GM23338 (cell line): ENCODE results near the gene MBD5. TPM values are rescaled to one million over a fixed set of nuclear protein-coding genes. Genes with fewer than 3 reads are reported as not detected.

ENCODE experiments used
- ATAC-seq: fragments of 200-7000 bp; cut with Tn5 transposase; 3 replicates; pipeline ENCODE4 v1.9.1; 2020
- DNase-seq: peaks from one replicate; pipeline ENCODE4 v3.0.0-alpha.2; 2015; ENCODE audit warnings: low spot score
- H2AFZ ChIP-seq: fragments of 200-600 bp; sonication (generic); 2 replicates; pipeline ENCODE4 v1.8.0; 2016; ENCODE audit warnings: antibody characterized with exemption, mild to moderate bottlenecking, moderate library complexity
- H3F3A ChIP-seq: fragments of 200-600 bp; sonication (generic); replicated peaks from 2 replicates; pipeline ENCODE4 v1.8.0; 2017; ENCODE audit warnings: antibody characterized with exemption, mixed run types, low read depth
- H3K27ac ChIP-seq: fragments of 200-600 bp; sonication (generic); 2 replicates; pipeline ENCODE4 v1.6.1; 2016; ENCODE audit warnings: low read depth
- H3K27me3 ChIP-seq: fragments of 200-600 bp; sonication (generic); 2 replicates; pipeline ENCODE4 v1.8.0; 2016; ENCODE audit warnings: mild to moderate bottlenecking, mixed run types, moderate library complexity; ENCODE audit not compliant: insufficient read depth
- H3K36me3 ChIP-seq: fragments of 200-600 bp; sonication (generic); 2 replicates; pipeline ENCODE4 v1.8.0; 2016; ENCODE audit warnings: mild to moderate bottlenecking; ENCODE audit not compliant: insufficient read depth
- H3K4me1 ChIP-seq: fragments of 200-600 bp; sonication (generic); 2 replicates; pipeline ENCODE4 v1.8.0; 2016; ENCODE audit warnings: mild to moderate bottlenecking, moderate library complexity; ENCODE audit not compliant: insufficient read depth
- H3K4me2 ChIP-seq: fragments of 200-600 bp; sonication (generic); 2 replicates; pipeline ENCODE4 v1.7.1; 2017; ENCODE audit warnings: mixed run types
- H3K4me3 ChIP-seq: fragments of 200-600 bp; sonication (generic); 2 replicates; pipeline ENCODE4 v1.6.1; 2016; ENCODE audit warnings: mixed run types
- H3K79me2 ChIP-seq: fragments of 200-600 bp; sonication (generic); replicated peaks from 2 replicates; pipeline ENCODE4 v1.8.0; 2017; ENCODE audit warnings: mild to moderate bottlenecking; ENCODE audit not compliant: insufficient read depth
- H3K9me2 ChIP-seq: fragments of 200-600 bp; sonication (generic); 2 replicates; pipeline ENCODE4 v1.8.0; 2017; ENCODE audit not compliant: insufficient read depth
- H4K20me1 ChIP-seq: fragments of 200-600 bp; sonication (generic); replicated peaks from 2 replicates; pipeline ENCODE4 v1.8.0; 2017; ENCODE audit warnings: mild to moderate bottlenecking; ENCODE audit not compliant: insufficient read depth
- H3K27ac Mint-ChIP-seq: 2 replicates; pipeline ENCODE4 v1.8.0; 2020; ENCODE audit warnings: inconsistent platforms, mild to moderate bottlenecking, moderate library complexity, mixed read lengths
- H3K27me3 Mint-ChIP-seq: 3 replicates; pipeline ENCODE4 v1.8.0; 2022; ENCODE audit warnings: low read depth, mild to moderate bottlenecking, moderate library complexity, mixed read lengths, inconsistent platforms; ENCODE audit not compliant: insufficient read depth, poor library complexity
- H3K36me3 Mint-ChIP-seq: 3 replicates; pipeline ENCODE4 v1.8.0; 2021; ENCODE audit warnings: low read depth, mild to moderate bottlenecking, inconsistent platforms, moderate library complexity, mixed read lengths
- H3K4me1 Mint-ChIP-seq: 3 replicates; pipeline ENCODE4 v1.8.0; 2020; ENCODE audit warnings: mild to moderate bottlenecking, inconsistent platforms, mixed read lengths
- H3K4me3 Mint-ChIP-seq: 3 replicates; pipeline ENCODE4 v1.8.0; 2021; ENCODE audit warnings: moderate library complexity, mild to moderate bottlenecking, inconsistent platforms, mixed read lengths
- H3K9me3 Mint-ChIP-seq: 3 replicates; pipeline ENCODE4 v1.8.0; 2020; ENCODE audit warnings: moderate library complexity, mild to moderate bottlenecking, inconsistent platforms, mixed read lengths
- CREB1 ChIP-seq: fragments of 250-450 bp; sonication (Bioruptor Pico); IDR thresholded peaks from 2 replicates; pipeline ENCODE4 v1.5.0; 2020; ENCODE audit warnings: low read depth, mild to moderate bottlenecking, moderate library complexity
- CTCF ChIP-seq, 2 experiments: fragments of 200-600 bp in 1 of 2; sonication (generic) in 1 of 2; conservative IDR thresholded peaks; 2 replicates each; pipeline versions ENCODE4 v1.5.1 to v1.6.1; 2016 to 2017; ENCODE audit warnings: antibody characterized with exemption in 2 of 2, low read depth in 2 of 2, mild to moderate bottlenecking in 2 of 2, moderate library complexity in 1 of 2
- EZH2 ChIP-seq: fragments of 200-600 bp; sonication (generic); IDR thresholded peaks from one replicate; pipeline ENCODE4 v1.8.0; 2017; ENCODE audit warnings: antibody characterized with exemption, mild to moderate bottlenecking, low read depth; ENCODE audit not compliant: unreplicated experiment
- EZH2phosphoT487 ChIP-seq: fragments of 200-600 bp; sonication (generic); IDR thresholded peaks from one replicate; pipeline ENCODE4 v1.8.1; 2018; ENCODE audit warnings: antibody characterized with exemption; ENCODE audit not compliant: unreplicated experiment
- JUNB ChIP-seq: IDR thresholded peaks from one replicate; pipeline ENCODE4 v1.6.1; 2016; ENCODE audit warnings: antibody characterized with exemption; ENCODE audit not compliant: unreplicated experiment
- NANOG ChIP-seq: IDR thresholded peaks from 2 replicates; pipeline ENCODE4 v1.6.1; 2016; ENCODE audit warnings: antibody characterized with exemption, borderline replicate concordance
- POLR2AphosphoS5 ChIP-seq: IDR thresholded peaks from 2 replicates; pipeline ENCODE4 v1.6.1; 2016; ENCODE audit warnings: antibody characterized with exemption, low read depth
- STAT1 ChIP-seq: IDR thresholded peaks from one replicate; pipeline ENCODE4 v1.6.1; 2016; ENCODE audit warnings: antibody characterized with exemption; ENCODE audit not compliant: unreplicated experiment
- ZNF114 ChIP-seq: fragments of 250-450 bp; sonication (Bioruptor Pico); IDR thresholded peaks from 2 replicates; pipeline ENCODE4 v1.5.0; 2020; ENCODE audit warnings: mild to moderate bottlenecking, moderate library complexity
- ZNF331 ChIP-seq: fragments of 250-450 bp; sonication (Bioruptor Pico); IDR thresholded peaks from 2 replicates; pipeline ENCODE4 v1.5.0; 2020; ENCODE audit warnings: low read depth, mild to moderate bottlenecking, moderate library complexity
- polyA plus RNA-seq: library from polyadenylated mRNA; unstranded; fragments of >200 nt; fragmentation: Nextera tagmentation; extraction: Ambion mirVana; gene quantifications from 2 replicates; pipeline ENCODE4 v1.2.1, GENCODE V29; 2016
- total RNA-seq: library from RNA; depleted of rRNA; stranded (reverse); fragments of >200 nt; shearing (Covaris generic); gene quantifications from 2 replicates; pipeline ENCODE4 v1.2.3, GENCODE V29; 2014
- TF ChIP-seq, protein P1 (sequence below): IDR thresholded peaks from 2 replicates; pipeline ENCODE4 v1.6.1; 2016; ENCODE audit warnings: antibody characterized with exemption
- TF ChIP-seq, protein P2 (sequence below): IDR thresholded peaks from one replicate; pipeline ENCODE4 v1.6.1; 2018; ENCODE audit warnings: antibody characterized with exemption; ENCODE audit not compliant: unreplicated experiment

Gene MBD5
- total and polyA plus RNA-seq, 2 experiments from 2014 or later = 16.2 to 23.1 TPM

GRCh38 chr2:148282201-148282600 is 261.3 kb downstream of the MBD5 start:
- peaks cover 3% of the 10 kb centered on the region for H3K27me3 Mint-ChIP-seq
- TF ChIP-seq ZNF114 (CRISPR knock-in tag) (no peak), CREB1 (CRISPR knock-in tag) (no peak), NANOG (no peak)
- H3K4me3 Mint-ChIP-seq = no peak overlapping the region
- Histone ChIP-seq H3K4me2 (no peak overlapping the region), H4K20me1 (no peaks in the 10 kb centered on the region), H2AFZ (no peak overlapping the region), H3F3A (no peaks in the 10 kb centered on the region), H3K27me3 (no peaks in the 10 kb centered on the region), H3K4me1 (peaks cover 15% of the 10 kb centered on the region), H3K27ac (no peak overlapping the region), H3K4me3 (no peak overlapping the region), H3K9me2 (no peaks in the 10 kb centered on the region), H3K79me2 (no peaks in the 10 kb centered on the region), H3K36me3 (no peaks in the 10 kb centered on the region)
- ATAC-seq (no peak), DNase-seq (no peak)
- H3K36me3 Mint-ChIP-seq = peaks cover 3% of the 10 kb centered on the region; the same call in 2 of the 3 replicates
- H3K9me3 Mint-ChIP-seq = peaks cover 3% of the 10 kb centered on the region
- H3K27ac Mint-ChIP-seq = no peak overlapping the region
- H3K4me1 Mint-ChIP-seq = peaks cover 18% of the 10 kb centered on the region

GRCh38 chr2:148292431-148292830 is 271.5 kb downstream of the MBD5 start:
- Mint-ChIP-seq H3K36me3 (peaks cover 10% of the 10 kb centered on the region; the same call in 2 of the 3 replicates), H3K4me1 (peaks cover 1% of the 10 kb centered on the region; the same call in 2 of the 3 replicates), H3K4me3 (no peak overlapping the region), H3K27me3 (no peaks in the 10 kb centered on the region), H3K9me3 (peaks cover 1% of the 10 kb centered on the region), H3K27ac (no peak overlapping the region)
- Histone ChIP-seq H4K20me1 (no peaks in the 10 kb centered on the region), H3K27ac (no peak overlapping the region), H3F3A (no peaks in the 10 kb centered on the region), H3K4me2 (no peak overlapping the region), H3K4me3 (no peak overlapping the region), H3K36me3 (no peaks in the 10 kb centered on the region), H3K4me1 (0 out of 2 replicates have a peak, but pooled peaks cover 3% of the 10 kb centered on the region), H3K79me2 (no peaks in the 10 kb centered on the region), H3K9me2 (no peaks in the 10 kb centered on the region), H2AFZ (no peak overlapping the region), H3K27me3 (no peaks in the 10 kb centered on the region)
- ATAC-seq = no peak
- no peak for DNase-seq
- TF ChIP-seq ZNF331 = no peak
- TF ChIP-seq EZH2 = no peak
- no peak for TF ChIP-seq CREB1 (CRISPR knock-in tag)

GRCh38 chr2:148298196-148298595 is 277.3 kb downstream of the MBD5 start:
- no peaks in the 10 kb centered on the region for H3K27me3 ChIP-seq
- H3K27ac ChIP-seq = no peak overlapping the region
- H3K79me2 ChIP-seq = no peaks in the 10 kb centered on the region
- no peak overlapping the region for H3K4me2 ChIP-seq
- no peak for DNase-seq
- no peak for ATAC-seq
- Mint-ChIP-seq H3K4me1 (peaks cover 30% of the 10 kb centered on the region), H3K9me3 (no peaks in the 10 kb centered on the region), H3K4me3 (no peak overlapping the region), H3K27me3 (peaks cover 2% of the 10 kb centered on the region), H3K36me3 (peaks cover 4% of the 10 kb centered on the region; the same call in 2 of the 3 replicates), H3K27ac (no peak overlapping the region; the same call in 1 of the 2 replicates)
- H3K4me1 ChIP-seq = peaks cover 23% of the 10 kb centered on the region
- no peak overlapping the region for H2AFZ ChIP-seq
- no peak overlapping the region for H3K4me3 ChIP-seq
- H3K36me3 ChIP-seq = no peaks in the 10 kb centered on the region
- 0 out of 2 replicates have a peak, but pooled peaks cover 4% of the 10 kb centered on the region for H3K9me2 ChIP-seq
- H3F3A ChIP-seq = no peaks in the 10 kb centered on the region
- H4K20me1 ChIP-seq = no peaks in the 10 kb centered on the region
- TF ChIP-seq, protein P1, sequence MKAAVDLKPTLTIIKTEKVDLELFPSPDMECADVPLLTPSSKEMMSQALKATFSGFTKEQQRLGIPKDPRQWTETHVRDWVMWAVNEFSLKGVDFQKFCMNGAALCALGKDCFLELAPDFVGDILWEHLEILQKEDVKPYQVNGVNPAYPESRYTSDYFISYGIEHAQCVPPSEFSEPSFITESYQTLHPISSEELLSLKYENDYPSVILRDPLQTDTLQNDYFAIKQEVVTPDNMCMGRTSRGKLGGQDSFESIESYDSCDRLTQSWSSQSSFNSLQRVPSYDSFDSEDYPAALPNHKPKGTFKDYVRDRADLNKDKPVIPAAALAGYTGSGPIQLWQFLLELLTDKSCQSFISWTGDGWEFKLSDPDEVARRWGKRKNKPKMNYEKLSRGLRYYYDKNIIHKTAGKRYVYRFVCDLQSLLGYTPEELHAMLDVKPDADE = no peak
- TF ChIP-seq, protein P2, sequence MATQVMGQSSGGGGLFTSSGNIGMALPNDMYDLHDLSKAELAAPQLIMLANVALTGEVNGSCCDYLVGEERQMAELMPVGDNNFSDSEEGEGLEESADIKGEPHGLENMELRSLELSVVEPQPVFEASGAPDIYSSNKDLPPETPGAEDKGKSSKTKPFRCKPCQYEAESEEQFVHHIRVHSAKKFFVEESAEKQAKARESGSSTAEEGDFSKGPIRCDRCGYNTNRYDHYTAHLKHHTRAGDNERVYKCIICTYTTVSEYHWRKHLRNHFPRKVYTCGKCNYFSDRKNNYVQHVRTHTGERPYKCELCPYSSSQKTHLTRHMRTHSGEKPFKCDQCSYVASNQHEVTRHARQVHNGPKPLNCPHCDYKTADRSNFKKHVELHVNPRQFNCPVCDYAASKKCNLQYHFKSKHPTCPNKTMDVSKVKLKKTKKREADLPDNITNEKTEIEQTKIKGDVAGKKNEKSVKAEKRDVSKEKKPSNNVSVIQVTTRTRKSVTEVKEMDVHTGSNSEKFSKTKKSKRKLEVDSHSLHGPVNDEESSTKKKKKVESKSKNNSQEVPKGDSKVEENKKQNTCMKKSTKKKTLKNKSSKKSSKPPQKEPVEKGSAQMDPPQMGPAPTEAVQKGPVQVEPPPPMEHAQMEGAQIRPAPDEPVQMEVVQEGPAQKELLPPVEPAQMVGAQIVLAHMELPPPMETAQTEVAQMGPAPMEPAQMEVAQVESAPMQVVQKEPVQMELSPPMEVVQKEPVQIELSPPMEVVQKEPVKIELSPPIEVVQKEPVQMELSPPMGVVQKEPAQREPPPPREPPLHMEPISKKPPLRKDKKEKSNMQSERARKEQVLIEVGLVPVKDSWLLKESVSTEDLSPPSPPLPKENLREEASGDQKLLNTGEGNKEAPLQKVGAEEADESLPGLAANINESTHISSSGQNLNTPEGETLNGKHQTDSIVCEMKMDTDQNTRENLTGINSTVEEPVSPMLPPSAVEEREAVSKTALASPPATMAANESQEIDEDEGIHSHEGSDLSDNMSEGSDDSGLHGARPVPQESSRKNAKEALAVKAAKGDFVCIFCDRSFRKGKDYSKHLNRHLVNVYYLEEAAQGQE = no peak
- TF ChIP-seq ZNF114 (CRISPR knock-in tag) (no peak), STAT1 (no peak), EZH2phosphoT487 (no peak), EZH2 (no peak), CREB1 (CRISPR knock-in tag) (no peak), JUNB (no peak), CTCF (conservative IDR thresholded peaks at IDR 0.05; ENCODE audit: low read depth in 2 of 2) (no peak), NANOG (no peak), POLR2AphosphoS5 (no peak), ZNF331 (no peak)
